Forelimb muscle (tissue), 1 donor: ENCODE measurements around the gene MEI1. TPM values are rescaled to one million over a fixed set of nuclear protein-coding genes. Genes with fewer than 3 reads are reported as not detected.
"Not testable (repeated sequence)": the region's sequence is repeated elsewhere in the genome, so short reads cannot be mapped to it uniquely, and the experiment has no call there.

Experiments
- DNase-seq: peaks from one replicate; pipeline ENCODE4 v3.0.0-alpha.2; 2013; ENCODE audit warnings: low read depth
- polyA plus RNA-seq: library from polyadenylated mRNA; unstranded; fragments of 120-200 nt; gene quantifications from one replicate; pipeline ENCODE4 v1.2.1, GENCODE V29; 2013; ENCODE audit not compliant: insufficient read length

Gene MEI1
- polyA plus RNA-seq, result 0.68 TPM

- peak; percentile 49 for DNase-seq
These were observed at the start of gene MEI1 for GRCh38 chr22:41699264-41700107. Gene MEI1, plus strand, starts transcription at chr22:41699503. Its CDS starts 36 bp downstream, at chr22:41699539.

- DNase-seq, result no peak
These were observed 49.1 kb upstream of the MEI1 start for GRCh38 chr22:41650229-41650628.

GRCh38 chr22:41650821-41651220 is 48.5 kb upstream of the MEI1 start:
- DNase-seq, result no peak

GRCh38 chr22:41654322-41654721 is 45.0 kb upstream of the MEI1 start:
- DNase-seq, result no peak

- no peak for DNase-seq
These were observed 42.7 kb upstream of the MEI1 start for GRCh38 chr22:41656556-41656955.

- no peak for DNase-seq
These were observed 41.6 kb upstream of the MEI1 start for GRCh38 chr22:41657709-41658108.

- DNase-seq, result no peak
These were observed 40.4 kb upstream of the MEI1 start for GRCh38 chr22:41658869-41659268.

GRCh38 chr22:41659941-41660340 is 39.4 kb upstream of the MEI1 start:
- DNase-seq, result no peak

GRCh38 chr22:41660416-41660815 is 38.9 kb upstream of the MEI1 start:
- no peak for DNase-seq

- DNase-seq, result no peak
These were observed 38.2 kb upstream of the MEI1 start for GRCh38 chr22:41661088-41661487.

GRCh38 chr22:41661713-41662112 is 37.6 kb upstream of the MEI1 start:
- DNase-seq, result no peak

- not testable (repeated sequence) for DNase-seq
These were observed 35.7 kb upstream of the MEI1 start for GRCh38 chr22:41663594-41663993.

- DNase-seq, result no peak
These were observed 34.8 kb upstream of the MEI1 start for GRCh38 chr22:41664490-41664889.

GRCh38 chr22:41664951-41665350 is 34.4 kb upstream of the MEI1 start:
- no peak for DNase-seq

- no peak for DNase-seq
These were observed 30.1 kb upstream of the MEI1 start for GRCh38 chr22:41668971-41669911.

- not testable (repeated sequence) for DNase-seq
These were observed 27.2 kb upstream of the MEI1 start for GRCh38 chr22:41672096-41672495.

GRCh38 chr22:41672780-41673509 is 26.4 kb upstream of the MEI1 start:
- DNase-seq, result no peak

GRCh38 chr22:41674846-41675340 is 24.4 kb upstream of the MEI1 start:
- DNase-seq, result no peak

GRCh38 chr22:41676134-41676533 is 23.2 kb upstream of the MEI1 start:
- DNase-seq, result no peak

- DNase-seq, result no peak
These were observed 17.7 kb upstream of the MEI1 start for GRCh38 chr22:41681616-41682015.

GRCh38 chr22:41682033-41682807 is 17.1 kb upstream of the MEI1 start:
- no peak for DNase-seq
